ENCODE results near the gene MAMDC2. TPM values are rescaled to one million over a fixed set of nuclear protein-coding genes. Genes with fewer than 3 reads are reported as not detected.

MAMDC2 gene
- total RNA-seq, 2 donors from 2014 or later = 0.44 to 1.4 TPM

DNA sequence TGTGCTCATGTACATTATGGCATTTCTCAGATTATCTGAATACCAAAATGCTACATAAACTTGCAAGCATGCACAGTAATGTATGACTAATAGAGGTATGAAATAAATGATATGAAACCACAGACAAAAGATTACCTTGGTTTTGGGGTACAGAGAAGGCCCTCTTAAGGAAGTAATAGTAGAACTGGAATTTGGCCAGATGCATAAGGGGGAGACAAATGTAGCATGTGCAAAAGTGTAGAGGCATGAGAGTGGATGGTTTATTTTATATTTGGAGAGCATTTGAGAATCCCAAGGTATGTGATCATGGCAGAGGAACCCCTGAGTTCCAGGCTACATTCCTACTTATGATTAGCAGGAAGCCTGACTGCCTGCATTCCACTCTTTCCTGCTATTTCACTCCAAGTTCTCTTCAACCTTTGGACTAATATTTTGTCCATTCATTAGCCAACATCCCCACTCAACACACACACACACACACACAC, 74.2 kb downstream of the MAMDC2 start:
- no peak overlapping the region for H3K4me3 Mint-ChIP-seq
- no peak overlapping the region for H3K27ac Mint-ChIP-seq
- DNase-seq = no peak
- no peak overlapping the region for H3K27ac ChIP-seq (ENCODE audit: low read depth, low read length)
- TF ChIP-seq, protein P1, sequence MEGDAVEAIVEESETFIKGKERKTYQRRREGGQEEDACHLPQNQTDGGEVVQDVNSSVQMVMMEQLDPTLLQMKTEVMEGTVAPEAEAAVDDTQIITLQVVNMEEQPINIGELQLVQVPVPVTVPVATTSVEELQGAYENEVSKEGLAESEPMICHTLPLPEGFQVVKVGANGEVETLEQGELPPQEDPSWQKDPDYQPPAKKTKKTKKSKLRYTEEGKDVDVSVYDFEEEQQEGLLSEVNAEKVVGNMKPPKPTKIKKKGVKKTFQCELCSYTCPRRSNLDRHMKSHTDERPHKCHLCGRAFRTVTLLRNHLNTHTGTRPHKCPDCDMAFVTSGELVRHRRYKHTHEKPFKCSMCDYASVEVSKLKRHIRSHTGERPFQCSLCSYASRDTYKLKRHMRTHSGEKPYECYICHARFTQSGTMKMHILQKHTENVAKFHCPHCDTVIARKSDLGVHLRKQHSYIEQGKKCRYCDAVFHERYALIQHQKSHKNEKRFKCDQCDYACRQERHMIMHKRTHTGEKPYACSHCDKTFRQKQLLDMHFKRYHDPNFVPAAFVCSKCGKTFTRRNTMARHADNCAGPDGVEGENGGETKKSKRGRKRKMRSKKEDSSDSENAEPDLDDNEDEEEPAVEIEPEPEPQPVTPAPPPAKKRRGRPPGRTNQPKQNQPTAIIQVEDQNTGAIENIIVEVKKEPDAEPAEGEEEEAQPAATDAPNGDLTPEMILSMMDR (conservative IDR thresholded peaks at IDR 0.05) = no peak
- H3K4me1 ChIP-seq (ENCODE audit: control insufficient read depth, insufficient read depth, low read length) = no peaks in the 10 kb centered on the region
- H3K36me3 Mint-ChIP-seq (ENCODE audit: low read depth) = no peaks in the 10 kb centered on the region
- no peak overlapping the region for H3K9ac ChIP-seq (ENCODE audit: extremely low read depth, low read length, poor library complexity, severe bottlenecking)
- no peaks in the 10 kb centered on the region for H3K9me3 Mint-ChIP-seq
- no peaks in the 10 kb centered on the region for H3K36me3 ChIP-seq (ENCODE audit: control insufficient read depth, insufficient read depth, low read length)
- H3K27me3 ChIP-seq (ENCODE audit: control insufficient read depth, insufficient read depth, low read length, poor library complexity, severe bottlenecking) = no peaks in the 10 kb centered on the region
- H3K4me3 ChIP-seq (ENCODE audit: low read length) = no peak overlapping the region
- H3K4me1 Mint-ChIP-seq = peaks cover 17% of the 10 kb centered on the region
- H3K27me3 Mint-ChIP-seq (ENCODE audit: insufficient read depth) = no peaks in the 10 kb centered on the region
- no peaks in the 10 kb centered on the region for H3K9me3 ChIP-seq (ENCODE audit: control insufficient read depth, low read length)

- WGBS, 2 experiments (ENCODE audit: insufficient coverage in 1 of 2, insufficient read length in 1 of 2) = 87 to 94% methylated on average over 2 of the region's 2 CpGs
- TF ChIP-seq, protein P1 (conservative IDR thresholded peaks at IDR 0.05) = no peak
- H3K36me3 ChIP-seq (ENCODE audit: control insufficient read depth, insufficient read depth, low read length) = no peaks in the 10 kb centered on the region
- H3K9me3 ChIP-seq (ENCODE audit: control insufficient read depth, low read length) = no peaks in the 10 kb centered on the region
- Mint-ChIP-seq H3K9me3 (no peaks in the 10 kb centered on the region), H3K36me3 (ENCODE audit: low read depth) (no peaks in the 10 kb centered on the region), H3K27me3 (ENCODE audit: insufficient read depth) (no peaks in the 10 kb centered on the region), H3K4me3 (no peak overlapping the region), H3K27ac (no peak overlapping the region), H3K4me1 (peaks cover 13% of the 10 kb centered on the region)
- H3K27me3 ChIP-seq (ENCODE audit: control insufficient read depth, insufficient read depth, low read length, poor library complexity, severe bottlenecking) = no peaks in the 10 kb centered on the region
- DNase-seq = no peak
- no peak overlapping the region for H3K27ac ChIP-seq (ENCODE audit: low read depth, low read length)
- no peak overlapping the region for H3K4me3 ChIP-seq (ENCODE audit: low read length)
- H3K4me1 ChIP-seq (ENCODE audit: control insufficient read depth, insufficient read depth, low read length) = no peaks in the 10 kb centered on the region
- no peak overlapping the region for H3K9ac ChIP-seq (ENCODE audit: extremely low read depth, low read length, poor library complexity, severe bottlenecking)
Measured at GRCh38 chr9:70119786-70120185, 76.1 kb downstream of the MAMDC2 start.

GRCh38 chr9:70120834-70121510, 77.3 kb downstream of the MAMDC2 start:
- H3K4me1 ChIP-seq (ENCODE audit: control insufficient read depth, insufficient read depth, low read length) = no peaks in the 10 kb centered on the region
- peaks cover 10% of the 10 kb centered on the region for H3K4me1 Mint-ChIP-seq
- no peak overlapping the region for H3K4me3 ChIP-seq (ENCODE audit: low read length)
- H3K27me3 ChIP-seq (ENCODE audit: control insufficient read depth, insufficient read depth, low read length, poor library complexity, severe bottlenecking) = no peaks in the 10 kb centered on the region
- TF ChIP-seq, protein P1 (conservative IDR thresholded peaks at IDR 0.05) = peak; percentile 63
- no peak overlapping the region for H3K27ac ChIP-seq (ENCODE audit: low read depth, low read length)
- no peaks in the 10 kb centered on the region for H3K27me3 Mint-ChIP-seq (ENCODE audit: insufficient read depth)
- no peaks in the 10 kb centered on the region for H3K9me3 Mint-ChIP-seq
- no peaks in the 10 kb centered on the region for H3K36me3 Mint-ChIP-seq (ENCODE audit: low read depth)
- peak; percentile 73 for DNase-seq
- no peak overlapping the region for H3K4me3 Mint-ChIP-seq
- no peak overlapping the region for H3K27ac Mint-ChIP-seq
- H3K9me3 ChIP-seq (ENCODE audit: control insufficient read depth, low read length) = no peaks in the 10 kb centered on the region
- no peak overlapping the region for H3K9ac ChIP-seq (ENCODE audit: extremely low read depth, low read length, poor library complexity, severe bottlenecking)
- WGBS, 2 experiments (ENCODE audit: insufficient coverage in 1 of 2, insufficient read length in 1 of 2) = 80 to 83% methylated on average over 5 of the region's 5 CpGs
- no peaks in the 10 kb centered on the region for H3K36me3 ChIP-seq (ENCODE audit: control insufficient read depth, insufficient read depth, low read length)
